Heart left ventricle (tissue), 13 donors: ENCODE measurements around the gene ESRRA.

ENCODE experiments used
- POLR2A ChIP-seq, 2 donors: fragments of 450-650 bp; IDR thresholded peaks; one replicate each; pipeline ENCODE4 v1.6.1; 2017; ENCODE audit warnings: antibody characterized with exemption in 2 of 2, mild to moderate bottlenecking in 2 of 2, moderate library complexity in 2 of 2
- TF ChIP-seq, protein P1 (sequence below), 12 donors: fragments of 200-600 bp; sonication (generic) in 4 of 12; IDR thresholded peaks; one replicate each; pipeline versions ENCODE4 v1.5.0 to v1.8.0; 2018 to 2022; ENCODE audit warnings: antibody characterized with exemption in 12 of 12, mild to moderate bottlenecking in 5 of 12
- donor health status: ischemic (EF 13 %, LVEDD 7.1; RV severe dilation, severe dysfunction).
- donor health status: DM: no; HTN: yes; CAD: no.
- donor health status: DM: no; HTN: no; CAD: no.
- donor health status: ischemic (EF 25% LVEDD 6.9; RV normal size, moderate dysfunction).
- donor health status: ischemic (EF 25% LVEDD 5.7; RV mildly dilated, moderate dysfunction).
- donor health status: ischemic (EF 35%, LVEDD 5.7; RV mildly dilated, moderate dysfunction).
- donor health status: nonischemic (EF 11% LVEDD 7.7; RV severe dilation, severe dysfunction).
- donor health status: DM: yes; HTN: yes; CAD: no.
- donor health status: PGD.
- donor health status: ischemic (EF 29% LVEDD 5.4; RV normal size, mild dysfunction).
- donor health status: nonischemic (EF 23%, LVEDD 6.1; RV moderate dilation, normal function).

DNA sequence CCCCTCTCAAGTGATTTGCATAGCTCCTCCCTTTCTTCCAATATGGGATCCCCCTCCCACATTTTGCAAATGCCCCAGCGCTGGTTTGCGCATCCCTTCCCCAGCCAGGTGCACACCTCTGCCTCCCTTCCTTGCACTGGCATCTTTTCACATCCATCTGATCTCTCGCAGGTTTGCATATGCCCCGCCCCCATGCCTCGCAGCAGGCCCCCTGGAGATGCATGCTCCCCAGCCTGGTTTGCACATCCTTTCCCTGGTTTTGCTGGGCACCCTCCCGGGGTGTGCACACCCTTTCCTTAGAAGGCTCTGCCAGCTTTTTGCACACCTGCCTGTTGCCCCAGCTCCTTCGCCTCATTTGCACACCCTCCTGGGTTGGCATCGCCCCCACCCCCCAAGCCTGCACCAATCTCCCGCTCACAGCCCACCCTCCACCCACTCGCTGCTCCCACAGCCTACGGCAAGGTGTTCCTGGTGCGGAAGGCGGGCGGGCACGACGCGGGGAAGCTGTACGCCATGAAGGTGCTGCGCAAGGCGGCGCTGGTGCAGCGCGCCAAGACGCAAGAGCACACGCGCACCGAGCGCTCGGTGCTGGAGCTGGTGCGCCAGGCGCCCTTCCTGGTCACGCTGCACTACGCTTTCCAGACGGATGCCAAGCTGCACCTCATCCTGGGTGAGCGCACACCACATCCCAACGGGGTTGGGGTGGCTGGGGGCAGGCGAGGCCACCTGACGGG is 54.6 kb downstream of the ESRRA start:
- TF ChIP-seq, protein P1, sequence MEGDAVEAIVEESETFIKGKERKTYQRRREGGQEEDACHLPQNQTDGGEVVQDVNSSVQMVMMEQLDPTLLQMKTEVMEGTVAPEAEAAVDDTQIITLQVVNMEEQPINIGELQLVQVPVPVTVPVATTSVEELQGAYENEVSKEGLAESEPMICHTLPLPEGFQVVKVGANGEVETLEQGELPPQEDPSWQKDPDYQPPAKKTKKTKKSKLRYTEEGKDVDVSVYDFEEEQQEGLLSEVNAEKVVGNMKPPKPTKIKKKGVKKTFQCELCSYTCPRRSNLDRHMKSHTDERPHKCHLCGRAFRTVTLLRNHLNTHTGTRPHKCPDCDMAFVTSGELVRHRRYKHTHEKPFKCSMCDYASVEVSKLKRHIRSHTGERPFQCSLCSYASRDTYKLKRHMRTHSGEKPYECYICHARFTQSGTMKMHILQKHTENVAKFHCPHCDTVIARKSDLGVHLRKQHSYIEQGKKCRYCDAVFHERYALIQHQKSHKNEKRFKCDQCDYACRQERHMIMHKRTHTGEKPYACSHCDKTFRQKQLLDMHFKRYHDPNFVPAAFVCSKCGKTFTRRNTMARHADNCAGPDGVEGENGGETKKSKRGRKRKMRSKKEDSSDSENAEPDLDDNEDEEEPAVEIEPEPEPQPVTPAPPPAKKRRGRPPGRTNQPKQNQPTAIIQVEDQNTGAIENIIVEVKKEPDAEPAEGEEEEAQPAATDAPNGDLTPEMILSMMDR (IDR thresholded peaks at IDR 0.05): no peak
- TF ChIP-seq POLR2A (IDR thresholded peaks at IDR 0.05): no peak
